Keratinocyte (primary cell): ENCODE results near the gene TMEM30B. TPM values are rescaled to one million over a fixed set of nuclear protein-coding genes. Genes with fewer than 3 reads are reported as not detected.

Experiments
- DNase-seq: peaks from one replicate; pipeline ENCODE4 v3.0.0-alpha.2; 2011; ENCODE audit warnings: low read depth, missing footprints, low spot score
- FAIRE-seq: peaks from 2 replicates; lab custom pipeline; 2011; peaks lifted over from hg19 to GRCh38; lab: Jason Lieb, UNC
- H2AFZ ChIP-seq: 2 replicates; pipeline ENCODE4 v1.6.0; 2012; ENCODE audit warnings: low read length, control low read depth, inconsistent platforms; ENCODE audit not compliant: control insufficient read depth
- H3K27ac ChIP-seq: 2 replicates; pipeline ENCODE4 v1.5.1; 2011; ENCODE audit warnings: low read length; ENCODE audit not compliant: control insufficient read depth, insufficient read depth
- H3K27me3 ChIP-seq: 3 replicates; pipeline ENCODE4 v1.6.0; 2011; ENCODE audit warnings: low read length; ENCODE audit not compliant: control insufficient read depth, insufficient read depth; ENCODE audit errors: extremely low read depth
- H3K36me3 ChIP-seq, 2 experiments: 2 replicates in 1 of 2; 3 replicates in 1 of 2; pipeline ENCODE4 v1.5.1; 2011; ENCODE audit warnings: low read length in 2 of 2, mild to moderate bottlenecking in 1 of 2; ENCODE audit not compliant: control insufficient read depth in 2 of 2, insufficient read depth in 2 of 2; ENCODE audit errors: extremely low read depth in 1 of 2
- H3K4me1 ChIP-seq: 3 replicates; pipeline ENCODE4 v1.5.1; 2011; ENCODE audit warnings: low read length; ENCODE audit not compliant: control insufficient read depth, insufficient read depth; ENCODE audit errors: extremely low read depth
- H3K4me2 ChIP-seq: 3 replicates; pipeline ENCODE4 v1.6.0; 2011; ENCODE audit warnings: low read depth, low read length; ENCODE audit not compliant: control insufficient read depth, insufficient read depth; ENCODE audit errors: extremely low read depth
- H3K4me3 ChIP-seq, 3 experiments: fragments of 200-600 bp in 1 of 3; sonication (generic) in 1 of 3; 2 replicates in 2 of 3; 3 replicates in 1 of 3; pipeline ENCODE4 v1.5.1; 2011 to 2016; ENCODE audit warnings: low read length in 3 of 3, mild to moderate bottlenecking in 3 of 3, control low read depth in 2 of 3, inconsistent platforms in 1 of 3, low read depth in 1 of 3, mixed read lengths in 1 of 3, mixed run types in 1 of 3, moderate library complexity in 1 of 3; ENCODE audit not compliant: control insufficient read depth in 2 of 3, insufficient read depth in 2 of 3; ENCODE audit errors: extremely low read depth in 1 of 3
- H3K79me2 ChIP-seq: 2 replicates; pipeline ENCODE4 v1.6.0; 2012; ENCODE audit warnings: low read length; ENCODE audit not compliant: control insufficient read depth, insufficient read depth
- H3K9ac ChIP-seq: 3 replicates; pipeline ENCODE4 v1.6.0; 2011; ENCODE audit warnings: low read length; ENCODE audit not compliant: control insufficient read depth, insufficient read depth; ENCODE audit errors: extremely low read depth
- H3K9me1 ChIP-seq: 3 replicates; pipeline ENCODE4 v1.6.0; 2011; ENCODE audit warnings: low read length; ENCODE audit not compliant: control insufficient read depth, insufficient read depth; ENCODE audit errors: extremely low read depth
- H3K9me3 ChIP-seq: 2 replicates; pipeline ENCODE4 v1.5.1; 2012; ENCODE audit warnings: low read depth, low read length; ENCODE audit not compliant: control insufficient read depth
- H4K20me1 ChIP-seq: 3 replicates; pipeline ENCODE4 v1.6.0; 2011; ENCODE audit warnings: low read length; ENCODE audit not compliant: control insufficient read depth, insufficient read depth; ENCODE audit errors: extremely low read depth
- EZH2 ChIP-seq: IDR thresholded peaks from one replicate; pipeline ENCODE4 v1.6.1; 2012; ENCODE audit warnings: inconsistent platforms, mild to moderate bottlenecking, low read length, moderate library complexity
- dilution Hi-C: fragments of 300-500 bp; cut with MboI; formaldehyde crosslinking; loops from one replicate; pipeline ENCODE4 v1.7.0; 2020; ENCODE audit warnings: low sequenced_read_pairs; ENCODE audit not compliant: extremely low pct_ligation_motif_present
- polyA plus RNA-seq, 5 experiments: library from polyadenylated mRNA; depleted of rRNA in 3 of 5; stranded (reverse) in 3 of 5; stranded (forward) in 1 of 5; unstranded in 1 of 5; fragments of >200 nt; gene quantifications; 1 replicate in 1 of 5; 2 replicates in 3 of 5; 3 replicates in 1 of 5; pipeline versions ENCODE4 v1.2.1 to v1.2.3, GENCODE V29; 2011 to 2012; ENCODE audit warnings: missing spikeins in 2 of 5, low read depth in 1 of 5, low replicate concordance in 1 of 5
- TF ChIP-seq, protein P1 (sequence below), 3 experiments: IDR thresholded peaks in 1 of 3; conservative IDR thresholded peaks in 1 of 3; optimal IDR thresholded peaks in 1 of 3; 2 replicates in 2 of 3; 3 replicates in 1 of 3; pipeline versions ENCODE3 to v1.5.1; 2011; ENCODE audit warnings: low read length in 3 of 3, mild to moderate bottlenecking in 3 of 3, moderate library complexity in 2 of 3, control low read depth in 1 of 3, inconsistent platforms in 1 of 3; ENCODE audit not compliant: insufficient read depth in 2 of 3; ENCODE audit errors: extremely low read depth in 1 of 3

Gene TMEM30B
- polyA plus RNA-seq, 1 donor (not counting 4 experiments of a cell fraction or from before 2014, with no cell fraction given): 8.1 TPM

GRCh38 chr14:61253064-61253738 is 27.9 kb downstream of the TMEM30B start:
- no peak overlapping the region for H3K27ac ChIP-seq
- dilution Hi-C loops: no loop called here
- peaks cover 5% of the 10 kb centered on the region for H3K4me1 ChIP-seq
- no peak overlapping the region for H3K9ac ChIP-seq
- no peak for FAIRE-seq
- H3K9me3 ChIP-seq: no peaks in the 10 kb centered on the region
- no peak for DNase-seq
- no peak overlapping the region for H3K4me2 ChIP-seq
- no peaks in the 10 kb centered on the region for H4K20me1 ChIP-seq
- peaks cover 6% of the 10 kb centered on the region for H3K27me3 ChIP-seq
- no peaks in the 10 kb centered on the region for H3K36me3 ChIP-seq
- no peak overlapping the region for H2AFZ ChIP-seq
- H3K9me1 ChIP-seq: no peaks in the 10 kb centered on the region
- no peaks in the 10 kb centered on the region for H3K79me2 ChIP-seq
- no peak overlapping the region for H3K4me3 ChIP-seq
- TF ChIP-seq, protein P1, sequence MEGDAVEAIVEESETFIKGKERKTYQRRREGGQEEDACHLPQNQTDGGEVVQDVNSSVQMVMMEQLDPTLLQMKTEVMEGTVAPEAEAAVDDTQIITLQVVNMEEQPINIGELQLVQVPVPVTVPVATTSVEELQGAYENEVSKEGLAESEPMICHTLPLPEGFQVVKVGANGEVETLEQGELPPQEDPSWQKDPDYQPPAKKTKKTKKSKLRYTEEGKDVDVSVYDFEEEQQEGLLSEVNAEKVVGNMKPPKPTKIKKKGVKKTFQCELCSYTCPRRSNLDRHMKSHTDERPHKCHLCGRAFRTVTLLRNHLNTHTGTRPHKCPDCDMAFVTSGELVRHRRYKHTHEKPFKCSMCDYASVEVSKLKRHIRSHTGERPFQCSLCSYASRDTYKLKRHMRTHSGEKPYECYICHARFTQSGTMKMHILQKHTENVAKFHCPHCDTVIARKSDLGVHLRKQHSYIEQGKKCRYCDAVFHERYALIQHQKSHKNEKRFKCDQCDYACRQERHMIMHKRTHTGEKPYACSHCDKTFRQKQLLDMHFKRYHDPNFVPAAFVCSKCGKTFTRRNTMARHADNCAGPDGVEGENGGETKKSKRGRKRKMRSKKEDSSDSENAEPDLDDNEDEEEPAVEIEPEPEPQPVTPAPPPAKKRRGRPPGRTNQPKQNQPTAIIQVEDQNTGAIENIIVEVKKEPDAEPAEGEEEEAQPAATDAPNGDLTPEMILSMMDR (optimal IDR thresholded peaks at IDR 0.05 in 1 of 3, IDR thresholded peaks at IDR 0.05 in 1 of 3, conservative IDR thresholded peaks at IDR 0.05 in 1 of 3; ENCODE audit: extremely low read depth in 1 of 3, insufficient read depth in 2 of 3, low read length in 3 of 3): no peak
- TF ChIP-seq EZH2: no peak

- H3K4me3 ChIP-seq: no peak overlapping the region
- FAIRE-seq: peak; percentile 79
- H3K4me1 ChIP-seq: peaks cover 5% of the 10 kb centered on the region
- H3K4me2 ChIP-seq: no peak overlapping the region
- H2AFZ ChIP-seq: peak overlapping the region; percentile 7
- TF ChIP-seq EZH2: no peak
- TF ChIP-seq, protein P1 (optimal IDR thresholded peaks at IDR 0.05 in 1 of 3, IDR thresholded peaks at IDR 0.05 in 1 of 3, conservative IDR thresholded peaks at IDR 0.05 in 1 of 3; ENCODE audit: extremely low read depth in 1 of 3, insufficient read depth in 2 of 3, low read length in 3 of 3): peak; percentile 82 to 91 (median 87)
- no peaks in the 10 kb centered on the region for H3K9me3 ChIP-seq
- H4K20me1 ChIP-seq: no peaks in the 10 kb centered on the region
- no peaks in the 10 kb centered on the region for H3K79me2 ChIP-seq
- DNase-seq: peak; percentile 38
- no peak overlapping the region for H3K9ac ChIP-seq
- H3K36me3 ChIP-seq: no peaks in the 10 kb centered on the region
- dilution Hi-C loops: no loop called here
- H3K27me3 ChIP-seq: peaks cover 6% of the 10 kb centered on the region
- H3K27ac ChIP-seq: no peak overlapping the region
- no peaks in the 10 kb centered on the region for H3K9me1 ChIP-seq
These were observed 28.6 kb downstream of the TMEM30B start for GRCh38 chr14:61252369-61253063.
